Measurements from ENCODE around the gene PLSCR4.
"Not testable (repeated sequence)": the region's sequence is repeated elsewhere in the genome, so short reads cannot be mapped to it uniquely, and the experiment has no call there.

Gene PLSCR4, protein sequence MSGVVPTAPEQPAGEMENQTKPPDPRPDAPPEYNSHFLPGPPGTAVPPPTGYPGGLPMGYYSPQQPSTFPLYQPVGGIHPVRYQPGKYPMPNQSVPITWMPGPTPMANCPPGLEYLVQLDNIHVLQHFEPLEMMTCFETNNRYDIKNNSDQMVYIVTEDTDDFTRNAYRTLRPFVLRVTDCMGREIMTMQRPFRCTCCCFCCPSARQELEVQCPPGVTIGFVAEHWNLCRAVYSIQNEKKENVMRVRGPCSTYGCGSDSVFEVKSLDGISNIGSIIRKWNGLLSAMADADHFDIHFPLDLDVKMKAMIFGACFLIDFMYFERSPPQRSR

DNA sequence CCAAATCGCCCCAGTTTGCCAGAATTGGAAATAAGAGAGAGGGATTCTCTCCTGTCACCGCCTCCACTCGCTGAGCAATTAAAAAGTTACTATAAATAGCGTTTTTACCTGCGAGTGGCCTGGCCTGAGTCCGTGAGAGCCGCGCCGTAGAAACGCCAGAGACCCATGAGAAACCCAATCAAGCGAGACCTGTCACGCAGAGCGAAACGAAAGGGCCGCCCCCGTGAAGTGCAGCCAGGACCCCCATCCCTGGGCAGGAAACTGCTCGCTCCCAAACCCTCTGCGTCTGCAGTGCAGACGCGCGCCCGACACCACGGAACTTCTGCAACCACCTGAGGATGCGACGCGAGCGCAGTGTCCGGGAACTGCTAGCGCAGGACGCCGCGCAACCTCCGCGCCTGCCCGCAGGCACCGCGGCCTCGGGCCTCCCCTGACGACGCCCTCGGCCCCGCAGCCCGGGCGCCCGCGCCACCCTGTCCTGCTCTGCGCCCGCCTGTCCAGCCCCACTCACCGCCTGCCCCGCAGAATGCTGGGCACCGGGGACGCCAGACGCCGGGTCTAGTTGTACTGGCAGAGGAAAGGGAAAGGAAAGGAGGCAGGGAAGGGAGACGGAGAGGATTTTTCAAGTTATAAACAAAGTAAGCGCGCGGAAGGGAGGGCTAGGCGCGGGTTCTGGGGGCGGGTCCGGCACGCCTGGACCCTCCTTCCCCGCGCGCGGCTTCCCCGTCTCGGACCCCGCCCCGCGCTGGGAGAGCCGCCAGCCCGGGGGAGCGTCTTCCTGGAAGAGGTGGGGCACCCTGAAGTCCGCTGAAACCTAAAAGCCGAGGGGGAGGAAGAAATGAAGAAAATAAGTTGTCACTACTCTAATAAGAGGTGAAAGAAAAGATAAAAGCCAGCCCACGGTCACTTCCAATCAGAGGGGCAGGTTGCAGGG is at the start of gene PLSCR4:
Gene PLSCR4 (minus strand): TSS at position 657 of the 934 bp plus-strand sequence. CDS start 29,034 bp downstream, outside the sequence.
- peak; percentile 21 for DNase-seq

GRCh38 chr3:146293401-146293800 is 42.5 kb upstream of the PLSCR4 start:
- not testable (repeated sequence) for DNase-seq

- no peak for DNase-seq
Measured at GRCh38 chr3:146283781-146284445, 33.0 kb upstream of the PLSCR4 start.

- DNase-seq = no peak
Measured at GRCh38 chr3:146280864-146281263, 30.0 kb upstream of the PLSCR4 start.

DNA sequence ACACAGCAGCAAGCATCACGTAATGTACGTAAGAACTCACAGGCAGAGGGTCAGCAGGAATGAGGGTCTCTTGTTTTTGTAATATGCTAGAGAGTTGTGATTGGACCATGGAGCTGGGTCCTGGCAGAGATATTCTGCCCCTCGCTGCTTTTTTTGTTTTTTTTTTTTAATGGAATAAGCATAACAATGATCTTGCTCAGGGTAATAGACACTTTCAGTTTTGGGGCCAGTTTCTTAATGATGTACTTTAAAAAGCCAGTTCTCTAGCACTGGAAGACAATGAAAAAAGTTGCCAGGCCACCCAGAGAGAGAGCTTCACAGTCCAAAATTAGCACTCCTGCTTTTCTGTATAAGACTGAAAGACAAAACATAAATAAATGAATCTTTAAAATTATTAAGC is 29.0 kb upstream of the PLSCR4 start:
- no peak for DNase-seq

DNA sequence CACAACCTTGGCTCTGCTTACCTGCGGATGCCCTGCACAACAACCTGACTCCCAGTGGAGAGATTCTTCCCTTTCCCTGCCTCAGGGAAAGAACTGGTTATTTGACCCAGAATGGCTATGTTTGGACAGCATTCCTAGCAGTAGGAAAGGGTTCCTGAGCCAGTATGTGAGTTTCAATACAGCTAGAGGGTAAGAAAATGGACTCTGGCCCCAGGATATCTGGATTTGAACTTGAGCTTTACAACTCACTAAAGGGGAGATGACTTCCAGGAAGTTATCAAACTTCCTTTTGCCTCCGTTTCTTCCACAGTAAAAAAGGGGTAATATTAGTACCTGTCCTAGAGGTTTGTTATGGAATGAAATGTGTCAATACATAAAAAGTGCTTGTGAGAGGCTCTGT is 28.1 kb upstream of the PLSCR4 start:
- DNase-seq = no peak

DNA sequence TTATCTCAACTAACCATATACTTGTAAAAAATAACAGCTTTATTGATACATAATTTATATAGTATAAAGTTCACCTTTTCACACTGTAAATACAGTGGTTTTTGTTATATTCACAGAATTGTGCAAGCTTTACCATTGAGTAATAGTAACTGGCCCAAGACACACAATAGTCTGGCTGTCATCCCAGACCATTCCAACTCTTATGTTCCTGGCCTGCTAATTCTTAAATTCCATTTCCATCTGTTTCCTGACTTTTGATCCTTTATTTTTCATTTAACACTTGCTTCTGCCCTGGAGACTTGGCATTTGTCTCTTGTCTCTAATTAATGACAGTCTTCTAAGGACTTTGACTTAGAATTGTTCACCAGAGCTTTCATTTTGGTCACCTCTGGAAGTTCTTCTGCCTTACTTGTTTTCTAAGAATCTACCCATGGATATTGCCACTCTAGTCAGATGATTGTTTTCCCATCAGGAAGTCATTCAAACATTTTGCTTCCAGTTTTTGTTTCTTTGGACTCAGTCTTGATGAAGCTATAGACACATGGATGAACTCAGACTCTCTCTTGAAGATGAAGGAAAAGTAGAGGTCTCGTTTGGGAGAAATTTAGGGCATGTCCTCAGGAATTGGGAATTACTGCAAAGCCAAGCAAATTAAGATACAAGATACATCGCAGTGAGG is 27.2 kb upstream of the PLSCR4 start:
- DNase-seq = no peak

- no peak for DNase-seq
Measured at GRCh38 chr3:146275476-146275875, 24.6 kb upstream of the PLSCR4 start.

- no peak for DNase-seq
Measured at GRCh38 chr3:146274833-146275232, 23.9 kb upstream of the PLSCR4 start.

GRCh38 chr3:146273721-146274407 is 23.0 kb upstream of the PLSCR4 start:
- no peak for DNase-seq

- DNase-seq = no peak
Measured at GRCh38 chr3:146271180-146271579, 20.3 kb upstream of the PLSCR4 start.

- DNase-seq = no peak
Measured at GRCh38 chr3:146269271-146269670, 18.4 kb upstream of the PLSCR4 start.

DNA sequence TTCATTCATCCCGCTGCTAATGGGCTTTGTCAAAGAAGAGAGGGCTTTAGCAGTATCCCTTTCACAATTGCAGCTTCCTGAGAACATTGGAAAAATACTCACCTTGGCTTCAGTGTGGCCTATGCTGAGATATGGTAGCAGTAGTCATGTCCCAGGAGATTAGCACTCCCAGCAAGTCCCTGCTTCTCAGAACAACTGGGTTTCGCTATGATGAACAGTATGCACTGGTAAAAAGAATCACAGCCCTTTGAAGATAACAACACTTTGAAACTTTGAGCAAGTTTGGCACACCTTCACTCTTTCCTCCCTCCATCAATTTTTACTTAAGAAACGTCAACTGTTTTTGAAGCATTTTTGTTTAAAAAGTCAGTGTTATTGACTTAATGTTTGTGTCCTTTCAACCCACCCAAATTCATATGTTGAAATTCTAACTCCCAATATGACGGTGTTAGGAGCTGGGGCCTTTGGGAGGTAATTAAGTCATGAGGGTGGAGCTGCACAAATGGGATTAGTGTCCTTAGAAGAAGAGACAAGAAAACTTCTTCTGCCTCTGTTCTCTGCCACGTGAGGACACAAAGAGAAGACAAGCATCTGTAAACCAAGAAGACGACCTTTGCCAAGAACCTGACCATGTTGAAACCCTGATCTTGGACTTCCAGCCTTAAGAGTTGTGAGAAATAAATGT is 17.8 kb upstream of the PLSCR4 start:
- DNase-seq = no peak

DNA sequence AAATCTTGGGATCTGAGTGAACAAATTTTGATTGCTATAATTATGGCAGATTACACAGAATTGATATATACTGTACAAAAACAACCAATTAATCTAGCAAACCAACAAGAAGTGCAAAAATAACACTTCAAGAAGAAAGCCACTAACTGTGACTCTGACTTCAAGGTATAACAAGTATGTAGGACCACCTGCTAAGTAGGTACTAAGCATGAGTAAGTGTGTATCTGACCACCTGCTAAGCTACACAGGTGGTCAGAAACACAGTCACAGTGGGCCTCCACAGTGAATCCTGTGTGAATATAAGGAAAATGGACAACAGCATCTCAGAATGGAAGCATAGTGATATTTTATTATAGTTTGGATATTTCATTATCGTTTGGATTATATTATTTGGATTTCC is 14.8 kb upstream of the PLSCR4 start:
- no peak for DNase-seq

- no peak for DNase-seq
Measured at GRCh38 chr3:146262371-146263110, 11.6 kb upstream of the PLSCR4 start.

GRCh38 chr3:146259880-146260589 is 9.1 kb upstream of the PLSCR4 start:
- no peak for DNase-seq

DNA sequence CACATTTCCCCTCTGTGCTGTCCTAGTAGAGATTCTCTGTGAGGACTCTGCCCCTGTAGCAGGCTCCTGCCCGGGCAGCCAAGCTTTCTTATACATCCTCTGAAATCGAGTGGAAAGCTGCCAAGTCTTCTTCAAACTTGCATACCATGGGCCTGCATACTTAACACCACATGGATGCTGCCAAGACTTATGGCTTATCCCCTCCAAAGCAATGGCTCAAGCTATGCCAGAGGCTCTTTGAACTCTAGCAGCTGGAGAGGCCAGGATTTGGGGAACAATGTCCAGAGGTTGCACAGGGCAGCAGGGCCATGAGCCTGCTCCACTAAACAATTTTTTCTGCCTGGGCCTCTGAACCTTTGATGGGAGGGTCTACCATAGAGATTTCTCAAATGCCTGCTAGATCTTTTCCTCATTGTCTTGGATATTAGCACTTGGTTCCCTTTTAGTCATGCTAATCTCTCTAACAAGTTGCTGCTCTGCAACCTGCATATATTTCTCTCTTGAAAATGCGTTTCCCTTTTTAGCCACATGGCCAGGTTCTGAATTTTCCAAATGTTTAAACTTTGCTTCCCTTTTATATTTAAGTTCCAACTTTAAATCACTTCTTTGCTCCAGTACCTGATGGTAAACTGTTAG is 6.1 kb upstream of the PLSCR4 start:
- no peak for DNase-seq

DNA sequence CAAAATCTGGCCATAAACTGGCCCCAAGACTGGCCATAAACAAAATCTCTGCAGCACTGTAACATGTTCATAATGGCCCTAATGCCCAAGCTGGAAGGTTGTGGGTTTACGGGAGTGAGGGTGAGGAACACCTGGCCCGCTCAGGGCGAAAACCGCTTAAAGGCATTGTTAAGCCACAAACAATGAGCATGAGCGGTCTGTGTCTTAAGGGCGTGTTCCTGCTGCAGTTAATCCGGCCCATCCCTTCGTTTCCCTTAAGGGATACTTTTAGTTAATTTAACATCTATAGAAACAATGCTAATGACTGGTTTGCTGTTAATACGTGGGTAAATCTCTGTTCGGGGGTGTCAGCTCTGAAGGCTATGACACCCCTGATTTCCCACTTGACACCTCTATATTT is 1.5 kb upstream of the PLSCR4 start:
- DNase-seq = not testable (repeated sequence)

GRCh38 chr3:146249921-146250320 is 984 bp downstream of the PLSCR4 start:
- DNase-seq = no peak

DNA sequence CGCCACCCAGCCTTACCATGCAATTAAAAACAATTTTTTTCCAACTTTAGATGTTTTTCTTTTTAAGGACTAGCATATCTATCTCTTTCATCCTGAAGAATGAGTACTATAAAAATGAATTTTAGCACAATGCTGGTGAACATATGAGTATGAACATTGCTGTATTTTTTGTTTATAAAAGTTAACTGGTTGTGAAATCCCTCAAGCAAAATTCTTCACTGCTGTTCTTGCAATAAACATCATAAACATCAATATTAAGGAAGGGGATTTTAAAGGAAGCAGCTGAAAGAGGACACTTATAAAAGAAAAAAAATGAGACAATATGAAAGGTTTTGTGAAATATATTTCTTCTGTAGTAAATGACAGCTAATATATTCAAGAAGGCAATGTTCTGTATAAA is 3.0 kb downstream of the PLSCR4 start:
- no peak for DNase-seq
